Limb (tissue), 2 donors: ENCODE measurements around the gene KCNC4.

Experiments
- DNase-seq, 2 donors: peaks; one replicate each; pipeline ENCODE4 v3.0.0-alpha.2; 2016; ENCODE audit errors: extremely low spot score in 2 of 2

Gene KCNC4

DNA sequence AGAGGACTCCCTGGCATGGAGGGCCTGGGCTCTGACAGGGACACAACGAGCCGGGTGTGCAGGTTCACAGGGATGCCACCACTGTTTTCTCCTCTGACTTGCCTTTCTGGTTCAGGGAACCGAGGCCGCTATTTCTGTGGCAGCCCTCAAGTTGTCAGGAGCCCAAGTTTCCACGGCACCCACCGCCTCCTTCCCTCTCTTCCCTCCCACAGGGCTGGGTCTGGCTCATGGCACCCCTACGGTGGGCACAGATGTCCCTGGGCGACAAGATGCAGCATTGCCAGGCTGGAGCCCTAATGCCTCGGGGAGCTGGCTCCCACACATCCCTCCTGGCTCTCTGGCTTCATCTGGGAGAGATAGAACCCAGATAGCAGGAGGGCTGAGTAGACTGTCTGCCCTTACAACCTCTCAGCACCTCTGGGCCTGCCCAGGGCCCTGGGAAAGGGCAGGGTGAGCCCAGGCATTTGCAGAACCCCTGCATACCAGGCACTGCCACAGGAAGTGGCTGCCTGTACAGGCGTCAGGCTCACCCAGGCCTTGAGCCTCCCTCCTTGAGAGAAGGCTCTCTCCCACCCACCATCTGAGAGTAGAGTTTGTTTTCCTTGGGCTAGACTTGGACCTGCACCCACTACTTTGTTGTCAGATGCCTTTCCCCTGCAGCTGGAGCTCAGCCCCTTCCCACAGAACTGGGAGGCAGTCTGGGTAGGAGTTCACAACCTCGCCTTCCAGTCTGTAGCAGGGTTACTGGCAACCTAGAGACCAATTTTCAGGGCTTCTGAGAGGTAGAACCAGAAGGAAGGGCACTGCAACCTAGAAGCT, 20.5 kb downstream of the KCNC4 start:
- DNase-seq, result no peak

- DNase-seq, result no peak
These were observed 23.7 kb downstream of the KCNC4 start for GRCh38 chr1:110233861-110234260.

- no peak for DNase-seq
These were observed 24.6 kb downstream of the KCNC4 start for GRCh38 chr1:110234691-110235090.

DNA sequence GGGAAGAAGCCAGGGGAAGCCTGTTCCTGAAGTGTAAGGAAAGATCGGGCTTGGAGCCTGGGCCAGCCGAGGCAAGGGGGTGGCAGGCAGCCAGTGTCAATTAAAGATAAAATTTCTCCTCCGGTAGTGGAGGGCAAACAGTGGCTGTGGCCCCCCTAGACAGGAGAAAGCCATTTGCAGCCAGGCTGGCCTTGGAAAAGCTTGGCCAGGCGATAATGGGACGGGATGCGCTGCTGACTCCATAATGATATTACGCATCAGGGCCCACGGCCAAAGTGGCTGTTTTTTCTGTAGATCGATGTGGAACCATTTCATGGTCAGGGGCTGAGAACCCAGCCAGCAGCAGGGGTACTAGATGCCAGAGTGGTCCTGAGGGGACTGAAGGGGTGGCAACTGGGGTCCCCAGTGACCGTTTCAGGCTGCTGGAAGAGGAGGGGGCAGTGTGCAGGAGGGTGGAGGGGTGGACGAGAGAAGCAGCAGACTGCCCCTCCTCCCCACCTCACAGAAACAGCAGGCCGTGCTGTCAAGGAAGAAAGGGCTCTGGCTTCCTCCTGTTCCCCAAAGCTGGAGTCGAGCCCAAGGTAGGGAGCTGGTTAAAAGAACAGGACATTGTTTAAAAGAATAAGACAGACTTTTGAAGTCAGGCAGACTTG, 25.2 kb downstream of the KCNC4 start:
- no peak for DNase-seq

- no peak for DNase-seq
These were observed 25.9 kb downstream of the KCNC4 start for GRCh38 chr1:110235834-110236682.

DNA sequence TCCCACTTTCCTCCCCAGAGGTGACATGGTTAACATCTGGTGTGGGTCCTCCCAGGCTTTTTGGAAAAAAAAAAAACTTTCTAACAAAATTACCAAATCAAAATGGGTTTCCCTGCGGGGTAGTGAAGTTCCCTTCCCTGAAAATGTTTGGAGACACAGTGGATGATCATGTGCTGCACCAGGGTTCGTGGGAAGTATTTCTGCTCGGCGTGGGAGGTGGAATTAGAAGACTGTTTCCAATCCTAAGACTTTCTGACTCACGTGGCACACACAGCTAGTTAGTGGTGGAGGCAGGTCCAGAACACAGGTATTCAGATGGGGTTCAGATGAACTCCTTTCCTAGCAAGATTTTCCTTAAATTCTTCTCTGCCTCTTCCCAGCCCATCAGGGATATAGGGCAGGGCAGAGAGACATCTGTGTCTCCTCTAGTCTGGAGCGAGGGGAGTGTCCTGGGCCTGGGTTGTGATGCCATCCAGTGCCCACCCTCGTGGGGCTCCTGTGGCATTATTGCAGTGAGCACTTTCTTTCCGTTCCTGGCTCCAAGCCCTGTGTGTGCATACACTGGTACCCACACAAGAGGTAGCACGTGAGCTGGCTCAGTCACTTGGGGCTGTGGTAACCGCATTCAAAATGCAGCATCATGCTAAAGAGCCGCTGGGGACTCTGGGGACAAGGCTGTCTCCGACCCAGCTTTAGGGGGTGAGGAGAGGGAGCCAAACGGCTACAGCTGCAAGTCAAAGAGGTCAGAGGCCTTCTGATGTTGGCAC, 27.5 kb downstream of the KCNC4 start:
- DNase-seq, result no peak

DNA sequence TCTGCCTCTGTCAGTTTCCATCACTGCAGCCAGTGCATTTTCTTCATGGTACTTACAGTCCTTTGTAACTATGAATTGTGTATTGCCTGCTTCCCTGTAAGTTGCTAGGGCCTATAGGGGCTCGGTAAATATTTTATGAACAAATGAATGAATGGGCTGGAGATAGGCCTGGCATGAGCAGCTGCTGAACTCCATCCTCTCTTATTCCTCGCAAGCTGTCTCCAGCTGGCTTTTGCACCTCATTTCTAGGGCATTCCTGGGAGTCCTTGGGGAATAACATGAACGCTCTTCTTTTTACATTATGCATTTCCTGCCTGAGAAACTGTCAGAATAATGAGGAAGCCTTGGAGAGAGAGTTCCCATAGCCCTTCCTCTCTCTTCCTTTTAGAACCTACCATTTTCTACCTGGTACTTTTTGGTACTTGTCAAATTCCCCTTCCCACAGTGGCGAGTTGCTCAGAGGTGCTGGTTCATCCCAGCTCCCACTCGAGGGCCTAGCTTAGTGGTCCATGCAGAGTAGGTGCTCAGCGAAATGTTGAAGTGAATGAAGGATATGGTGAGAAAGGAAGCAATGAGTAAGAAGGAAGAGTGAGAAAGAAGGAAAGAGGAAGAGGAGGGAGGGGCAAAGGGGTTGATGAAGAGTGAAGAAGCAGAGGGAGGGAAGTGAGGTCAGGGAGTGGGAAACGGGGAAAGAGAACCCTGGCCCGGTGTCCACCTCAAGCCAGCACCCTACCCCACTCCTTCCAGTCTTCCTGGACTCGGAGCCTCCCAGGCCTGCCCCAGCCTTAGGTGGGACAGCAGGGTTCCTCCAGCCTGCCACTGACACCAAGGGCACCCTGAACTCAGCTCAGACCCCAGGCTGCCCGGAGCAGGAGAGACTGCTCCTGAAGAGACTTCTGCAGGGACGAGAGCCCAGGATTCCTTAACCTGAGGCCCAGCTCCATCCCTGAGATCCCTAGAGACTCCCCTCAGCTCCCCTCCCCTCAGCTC, 29.6 kb downstream of the KCNC4 start:
- peak in 1 of 2 donors; percentile 55 for DNase-seq

- no peak for DNase-seq
These were observed 30.5 kb downstream of the KCNC4 start for GRCh38 chr1:110240476-110241210.

DNA sequence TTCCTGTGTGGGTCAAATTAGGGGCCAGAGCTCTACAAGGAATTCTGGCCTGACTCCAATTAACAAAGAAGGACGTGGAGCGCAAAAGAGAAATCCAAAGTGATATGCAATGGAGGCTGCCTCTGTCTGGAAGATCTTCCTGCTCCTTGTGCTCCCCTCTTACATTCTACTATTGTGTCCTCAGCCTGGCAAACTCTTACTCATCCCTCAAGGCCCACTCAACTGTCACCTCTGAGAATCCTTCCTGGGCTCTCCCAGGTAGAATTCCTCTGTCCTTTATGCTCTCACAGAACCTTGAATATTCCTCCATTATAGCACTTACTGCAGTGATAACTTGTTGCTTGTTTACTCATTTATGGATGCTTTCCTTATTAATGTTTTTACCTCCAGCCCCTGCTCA, 31.4 kb downstream of the KCNC4 start:
- no peak for DNase-seq

- no peak for DNase-seq
These were observed 31.9 kb downstream of the KCNC4 start for GRCh38 chr1:110242062-110242461.

DNA sequence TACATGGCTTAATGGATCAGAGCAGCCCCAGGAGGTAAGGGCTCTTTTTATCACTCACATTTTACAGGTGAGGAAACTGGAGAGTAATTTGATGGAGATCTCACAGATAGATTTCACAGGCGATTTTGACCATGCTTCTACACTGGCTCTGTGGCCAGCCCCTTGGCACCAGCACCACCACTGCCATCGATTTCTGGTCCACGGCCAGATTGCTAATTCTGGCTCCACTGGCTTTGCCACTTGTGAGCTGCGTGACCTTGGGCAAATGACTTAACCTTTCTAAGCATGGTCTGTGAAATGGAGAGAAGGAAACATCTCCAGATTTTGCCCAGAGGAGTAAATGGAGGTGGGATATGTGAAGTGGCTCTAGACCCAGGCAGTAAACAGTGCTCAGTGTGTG, 32.6 kb downstream of the KCNC4 start:
- DNase-seq, result no peak

- DNase-seq, result no peak
These were observed 33.0 kb downstream of the KCNC4 start for GRCh38 chr1:110243146-110243545.

- DNase-seq, result no peak
These were observed 33.5 kb downstream of the KCNC4 start for GRCh38 chr1:110243574-110243973.

- no peak for DNase-seq
These were observed 35.9 kb downstream of the KCNC4 start for GRCh38 chr1:110245876-110246620.

- DNase-seq, result no peak
These were observed 38.6 kb downstream of the KCNC4 start for GRCh38 chr1:110248746-110249145.

DNA sequence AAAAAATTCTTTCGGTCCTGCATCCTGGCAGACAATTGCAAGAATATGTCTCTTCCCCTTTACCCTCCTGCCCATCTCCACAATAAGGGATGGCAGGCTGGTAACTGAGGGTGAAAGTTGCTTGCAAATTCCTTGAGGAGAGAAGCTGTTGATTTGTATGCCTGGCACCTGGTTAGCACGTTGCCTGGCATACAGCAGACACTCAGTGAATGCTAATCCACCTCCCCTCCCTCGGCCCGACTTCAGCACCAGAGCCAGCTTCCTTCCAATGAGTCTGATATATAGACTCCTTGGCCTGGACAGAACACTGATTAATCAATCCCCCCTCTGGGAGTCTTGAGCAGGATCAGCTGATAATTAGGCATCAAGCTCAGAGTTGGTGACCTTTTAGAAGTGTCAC, 39.1 kb downstream of the KCNC4 start:
- DNase-seq, result peak in 1 of 2 donors; percentile 35

DNA sequence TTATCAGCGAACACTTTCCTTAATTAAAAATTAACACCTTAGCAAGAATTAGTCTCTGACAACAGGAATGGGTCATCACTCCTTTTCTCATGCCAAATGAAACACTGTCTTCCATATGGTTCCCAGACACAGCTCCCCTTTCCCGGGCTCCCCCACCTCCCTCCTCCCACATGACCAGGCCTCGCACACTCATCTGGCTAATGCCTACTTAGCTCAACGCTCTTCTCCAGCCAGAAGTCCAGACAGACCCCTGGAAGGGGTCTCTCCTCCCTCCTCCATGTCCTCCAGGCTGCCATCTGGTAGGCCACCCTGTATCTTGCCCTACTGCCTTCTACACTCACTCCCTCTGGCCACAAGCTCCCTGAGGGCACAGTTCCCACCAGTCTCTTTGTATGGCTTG, 39.9 kb downstream of the KCNC4 start:
- DNase-seq, result peak in 1 of 2 donors; percentile 4

GRCh38 chr1:110250749-110251148, 40.6 kb downstream of the KCNC4 start:
- DNase-seq, result no peak

DNA sequence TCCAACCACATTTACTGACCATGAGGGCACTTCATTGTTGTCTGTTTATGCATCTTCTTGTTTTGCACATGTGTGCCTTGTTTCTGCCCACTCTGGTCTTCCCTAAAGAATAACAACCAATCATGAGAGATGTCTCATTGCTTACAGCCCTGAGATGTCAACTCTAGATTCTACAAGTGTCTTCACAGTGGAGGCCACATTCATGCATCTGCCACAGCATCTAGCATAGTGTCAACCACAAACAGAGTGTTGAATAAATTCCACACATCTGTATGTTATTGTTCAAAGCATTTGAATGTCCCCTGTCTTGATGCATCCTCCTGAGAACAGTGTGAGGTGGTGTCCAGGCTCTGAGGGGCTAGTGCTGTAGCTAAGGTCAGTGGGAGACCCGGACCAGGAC, 43.1 kb downstream of the KCNC4 start:
- no peak for DNase-seq
